HepG2 (cell line): ENCODE results near the gene KIAA0232. TPM values are rescaled to one million over a fixed set of nuclear protein-coding genes. Genes with fewer than 3 reads are reported as not detected.

ENCODE experiments used
- ARHGAP35 ChIP-seq: sonication (generic); formaldehyde crosslinking; IDR thresholded peaks from 2 replicates; pipeline ENCODE4 v1.9.0; 2022; ENCODE audit warnings: mild to moderate bottlenecking, inconsistent platforms, moderate library complexity, missing genetic modification reagents, borderline replicate concordance
- DNMT3B ChIP-seq: conservative IDR thresholded peaks from 2 replicates; pipeline ENCODE4 v1.6.1; 2016; ENCODE audit warnings: missing biosample characterization, control low read depth
- HNF4G ChIP-seq, 2 experiments: sonication (generic) in 1 of 2; formaldehyde crosslinking in 1 of 2; IDR thresholded peaks; 2 replicates each; pipeline versions ENCODE4 v1.4.0 to v1.6.1; 2011 to 2020; ENCODE audit warnings: borderline replicate concordance in 2 of 2, low read depth in 2 of 2, mild to moderate bottlenecking in 2 of 2, low read length in 1 of 2, missing genetic modification reagents in 1 of 2, moderate library complexity in 1 of 2
- KAT7 ChIP-seq: IDR thresholded peaks from 2 replicates; pipeline ENCODE4 v1.6.1; 2018; ENCODE audit warnings: borderline replicate concordance, missing compliant biosample characterization
- NBN ChIP-seq: fragments of 450-650 bp; conservative IDR thresholded peaks from 2 replicates; pipeline ENCODE4 v1.6.1; 2017
- ONECUT2 ChIP-seq: sonication (generic); formaldehyde crosslinking; IDR thresholded peaks from 2 replicates; pipeline ENCODE4 v1.4.0; 2020; ENCODE audit warnings: missing genetic modification reagents
- SRSF4 ChIP-seq: fragments of 200-400 bp; formaldehyde crosslinking; IDR thresholded peaks from one replicate; pipeline ENCODE4 v1.6.1; 2018; ENCODE audit warnings: mild to moderate bottlenecking, low read depth, low read length, moderate library complexity; ENCODE audit not compliant: poor library complexity, severe bottlenecking
- ZMYM2 ChIP-seq: sonication (generic); formaldehyde crosslinking; IDR thresholded peaks from 2 replicates; pipeline ENCODE4 v1.8.0; 2022; ENCODE audit warnings: mild to moderate bottlenecking, missing genetic modification reagents
- ZNF138 ChIP-seq: sonication (generic); formaldehyde crosslinking; IDR thresholded peaks from 2 replicates; pipeline ENCODE4 v1.5.0; 2020; ENCODE audit warnings: mild to moderate bottlenecking, low read depth, missing genetic modification reagents
- ZNF333 ChIP-seq: sonication (generic); formaldehyde crosslinking; IDR thresholded peaks from 2 replicates; pipeline ENCODE4 v1.4.0; 2020; ENCODE audit warnings: mild to moderate bottlenecking, missing genetic modification reagents, borderline replicate concordance
- ZNF552 ChIP-seq: sonication (generic); formaldehyde crosslinking; IDR thresholded peaks from 2 replicates; pipeline ENCODE4 v1.9.0; 2022; ENCODE audit warnings: missing genetic modification reagents, mild to moderate bottlenecking, borderline replicate concordance
- ZNF883 ChIP-seq: sonication (generic); formaldehyde crosslinking; IDR thresholded peaks from 2 replicates; pipeline ENCODE4 v1.5.1; 2020; ENCODE audit warnings: mild to moderate bottlenecking, missing genetic modification reagents; ENCODE audit errors: not compliant biosample characterization
- polyA plus RNA-seq, 8 experiments: library from polyadenylated mRNA; depleted of rRNA in 3 of 8; stranded (reverse) in 7 of 8; unstranded in 1 of 8; fragments of >200 nt; fragmentation: Illumina TruSeq in 4 of 8; extraction: Trizol in 4 of 8; gene quantifications; 2 replicates each; pipeline versions ENCODE4 v1.2.1 to v1.2.3, GENCODE V29; 2011 to 2016; ENCODE audit warnings: low read depth in 4 of 8, missing spikeins in 1 of 8, mixed read lengths in 1 of 8; ENCODE audit not compliant: insufficient read depth in 1 of 8
- total RNA-seq, 5 experiments: library from RNA; depleted of rRNA; stranded (reverse); fragments of >200 nt; fragmentation: Illumina TruSeq; extraction: Trizol; gene quantifications; 2 replicates each; pipeline ENCODE4 v1.2.3, GENCODE V29; 2016; ENCODE audit warnings: low read depth in 1 of 5
- TF ChIP-seq, protein P1 (sequence below): sonication (generic); formaldehyde crosslinking; IDR thresholded peaks from 2 replicates; pipeline ENCODE4 v1.4.0; 2020; ENCODE audit warnings: missing genetic modification reagents
- TF ChIP-seq, protein P2 (sequence below): sonication (generic); formaldehyde crosslinking; IDR thresholded peaks from 2 replicates; pipeline ENCODE4 v1.5.0; 2020; ENCODE audit warnings: missing genetic modification reagents, mild to moderate bottlenecking, borderline replicate concordance
- TF ChIP-seq, protein P3 (sequence below): sonication (generic); formaldehyde crosslinking; IDR thresholded peaks from 2 replicates; pipeline ENCODE4 v1.4.0; 2020; ENCODE audit warnings: mild to moderate bottlenecking, missing genetic modification reagents
- TF ChIP-seq, protein P4 (sequence below): sonication (generic); formaldehyde crosslinking; IDR thresholded peaks from 2 replicates; pipeline ENCODE4 v1.8.1; 2023; ENCODE audit warnings: mild to moderate bottlenecking, missing genetic modification reagents, borderline replicate concordance
- TF ChIP-seq, protein P5 (sequence below): sonication (generic); formaldehyde crosslinking; IDR thresholded peaks from 2 replicates; pipeline ENCODE4 v1.4.0; 2020; ENCODE audit warnings: missing genetic modification reagents, mild to moderate bottlenecking, borderline replicate concordance

Gene KIAA0232
- total and polyA plus RNA-seq, 2 of the 13 experiments (the other 11 are each of a cell fraction or from before 2014, with no cell fraction given) = 7.8 to 17.1 TPM

DNA sequence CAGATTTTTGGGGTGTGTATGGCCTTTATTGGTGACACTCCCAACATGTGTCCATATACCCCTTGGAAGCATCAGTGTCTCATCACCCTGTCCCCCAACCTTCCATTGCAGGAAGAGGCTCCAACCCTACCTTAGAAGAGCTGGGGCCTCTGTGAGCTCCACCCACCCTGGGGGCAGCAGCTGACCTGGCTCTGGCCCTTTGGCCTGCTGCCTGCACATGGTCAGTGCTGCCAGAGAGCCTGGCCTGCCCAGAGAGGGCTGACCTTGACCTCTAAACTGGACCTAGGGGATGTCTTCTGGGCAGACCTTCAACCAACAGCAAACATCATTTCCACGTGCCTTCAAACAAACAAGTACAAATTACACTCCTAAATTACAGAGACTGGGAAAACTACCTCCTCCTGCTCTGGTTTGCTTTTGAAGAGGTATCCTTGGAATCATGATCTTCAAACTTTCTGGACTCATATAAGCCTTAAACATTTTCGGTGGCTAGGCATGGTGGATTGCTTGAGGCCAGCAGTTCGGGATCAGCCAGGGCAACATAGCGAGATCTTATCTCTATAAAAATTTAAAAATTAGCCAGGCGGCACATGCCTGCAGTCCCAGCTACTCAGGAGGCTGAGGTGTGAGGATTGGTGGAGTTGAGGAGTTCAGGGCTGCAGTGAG is 27.3 kb upstream of the KIAA0232 start (continued):
- TF ChIP-seq, protein P1, sequence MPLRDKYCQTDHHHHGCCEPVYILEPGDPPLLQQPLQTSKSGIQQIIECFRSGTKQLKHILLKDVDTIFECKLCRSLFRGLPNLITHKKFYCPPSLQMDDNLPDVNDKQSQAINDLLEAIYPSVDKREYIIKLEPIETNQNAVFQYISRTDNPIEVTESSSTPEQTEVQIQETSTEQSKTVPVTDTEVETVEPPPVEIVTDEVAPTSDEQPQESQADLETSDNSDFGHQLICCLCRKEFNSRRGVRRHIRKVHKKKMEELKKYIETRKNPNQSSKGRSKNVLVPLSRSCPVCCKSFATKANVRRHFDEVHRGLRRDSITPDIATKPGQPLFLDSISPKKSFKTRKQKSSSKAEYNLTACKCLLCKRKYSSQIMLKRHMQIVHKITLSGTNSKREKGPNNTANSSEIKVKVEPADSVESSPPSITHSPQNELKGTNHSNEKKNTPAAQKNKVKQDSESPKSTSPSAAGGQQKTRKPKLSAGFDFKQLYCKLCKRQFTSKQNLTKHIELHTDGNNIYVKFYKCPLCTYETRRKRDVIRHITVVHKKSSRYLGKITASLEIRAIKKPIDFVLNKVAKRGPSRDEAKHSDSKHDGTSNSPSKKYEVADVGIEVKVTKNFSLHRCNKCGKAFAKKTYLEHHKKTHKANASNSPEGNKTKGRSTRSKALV (CRISPR knock-in tag) = peak; percentile 58; the same call in 1 of the 2 replicates
- TF ChIP-seq SRSF4 = no peak
- TF ChIP-seq, protein P2, sequence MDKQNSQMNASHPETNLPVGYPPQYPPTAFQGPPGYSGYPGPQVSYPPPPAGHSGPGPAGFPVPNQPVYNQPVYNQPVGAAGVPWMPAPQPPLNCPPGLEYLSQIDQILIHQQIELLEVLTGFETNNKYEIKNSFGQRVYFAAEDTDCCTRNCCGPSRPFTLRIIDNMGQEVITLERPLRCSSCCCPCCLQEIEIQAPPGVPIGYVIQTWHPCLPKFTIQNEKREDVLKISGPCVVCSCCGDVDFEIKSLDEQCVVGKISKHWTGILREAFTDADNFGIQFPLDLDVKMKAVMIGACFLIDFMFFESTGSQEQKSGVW (CRISPR knock-in tag) = no peak
- peak; percentile 68 for TF ChIP-seq KAT7 (CRISPR knock-in tag)
- TF ChIP-seq, protein P3, sequence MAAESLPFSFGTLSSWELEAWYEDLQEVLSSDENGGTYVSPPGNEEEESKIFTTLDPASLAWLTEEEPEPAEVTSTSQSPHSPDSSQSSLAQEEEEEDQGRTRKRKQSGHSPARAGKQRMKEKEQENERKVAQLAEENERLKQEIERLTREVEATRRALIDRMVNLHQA = no peak
- no peak for TF ChIP-seq ZNF138 (CRISPR knock-in tag)
- TF ChIP-seq, protein P4, sequence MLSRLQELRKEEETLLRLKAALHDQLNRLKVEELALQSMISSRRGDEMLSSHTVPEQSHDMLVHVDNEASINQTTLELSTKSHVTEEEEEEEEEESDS (CRISPR knock-in tag) = 0 out of 2 replicates have a peak, but pooled peaks have one; percentile 19
- TF ChIP-seq ZNF552 (CRISPR knock-in tag) = no peak
- TF ChIP-seq ONECUT2 (CRISPR knock-in tag) = peak; percentile 49; the same call in 1 of the 2 replicates
- TF ChIP-seq, protein P5, sequence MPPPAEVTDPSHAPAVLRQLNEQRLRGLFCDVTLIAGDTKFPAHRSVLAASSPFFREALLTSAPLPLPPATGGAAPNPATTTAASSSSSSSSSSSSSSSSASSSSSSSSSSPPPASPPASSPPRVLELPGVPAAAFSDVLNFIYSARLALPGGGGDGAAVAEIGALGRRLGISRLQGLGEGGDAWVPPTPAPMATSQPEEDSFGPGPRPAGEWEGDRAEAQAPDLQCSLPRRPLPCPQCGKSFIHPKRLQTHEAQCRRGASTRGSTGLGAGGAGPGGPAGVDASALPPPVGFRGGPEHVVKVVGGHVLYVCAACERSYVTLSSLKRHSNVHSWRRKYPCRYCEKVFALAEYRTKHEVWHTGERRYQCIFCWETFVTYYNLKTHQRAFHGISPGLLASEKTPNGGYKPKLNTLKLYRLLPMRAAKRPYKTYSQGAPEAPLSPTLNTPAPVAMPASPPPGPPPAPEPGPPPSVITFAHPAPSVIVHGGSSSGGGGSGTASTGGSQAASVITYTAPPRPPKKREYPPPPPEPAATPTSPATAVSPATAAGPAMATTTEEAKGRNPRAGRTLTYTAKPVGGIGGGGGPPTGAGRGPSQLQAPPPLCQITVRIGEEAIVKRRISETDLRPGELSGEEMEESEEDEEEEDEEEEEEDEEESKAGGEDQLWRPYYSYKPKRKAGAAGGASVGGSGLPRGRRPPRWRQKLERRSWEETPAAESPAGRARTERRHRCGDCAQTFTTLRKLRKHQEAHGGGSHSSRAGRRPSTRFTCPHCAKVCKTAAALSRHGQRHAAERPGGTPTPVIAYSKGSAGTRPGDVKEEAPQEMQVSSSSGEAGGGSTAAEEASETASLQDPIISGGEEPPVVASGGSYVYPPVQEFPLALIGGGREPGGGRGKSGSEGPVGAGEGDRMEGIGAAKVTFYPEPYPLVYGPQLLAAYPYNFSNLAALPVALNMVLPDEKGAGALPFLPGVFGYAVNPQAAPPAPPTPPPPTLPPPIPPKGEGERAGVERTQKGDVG (CRISPR knock-in tag) = peak; percentile 66; the same call in 1 of the 2 replicates
- peak; percentile 81 for TF ChIP-seq HNF4G (IDR thresholded peaks at IDR 0.05; ENCODE audit: borderline replicate concordance, low read depth, low read length)
- TF ChIP-seq HNF4G (CRISPR knock-in tag; IDR thresholded peaks at IDR 0.05; ENCODE audit: borderline replicate concordance, low read depth) = peak; percentile 90
- no peak for TF ChIP-seq ZNF333
- peak; percentile 26 for TF ChIP-seq ZNF883 (CRISPR knock-in tag)
- peak; percentile 90; the same call in 1 of the 2 replicates for TF ChIP-seq ARHGAP35 (CRISPR knock-in tag)
- no peak for TF ChIP-seq DNMT3B (CRISPR knock-in tag)
- no peak for TF ChIP-seq NBN
- TF ChIP-seq ZMYM2 (CRISPR knock-in tag) = peak; percentile 89
